ENCODE measurements around the gene RAD18. TPM values are rescaled to one million over a fixed set of nuclear protein-coding genes. Genes with fewer than 3 reads are reported as not detected.
A peak's percentile ranks its signal among the peaks of the same experiment; 100 is the strongest.

The RAD18 gene
- total RNA-seq, 1 donor from 2014 or later, result 14.3 TPM

- DNase-seq (ENCODE audit: low read depth, low spot score), result no peak
Observed at GRCh38 chr3:8900869-8901268, 62.4 kb downstream of the RAD18 start.

GRCh38 chr3:8899876-8900460 is 63.3 kb downstream of the RAD18 start:
- no peak for DNase-seq (ENCODE audit: low read depth, low spot score)

GRCh38 chr3:8895829-8896228 is 67.4 kb downstream of the RAD18 start:
- DNase-seq (ENCODE audit: low read depth, low spot score), result no peak

- no peak for DNase-seq (ENCODE audit: low read depth, low spot score)
Observed at GRCh38 chr3:8893001-8893400, 70.3 kb downstream of the RAD18 start.

- DNase-seq (ENCODE audit: low read depth, low spot score), result no peak
Observed at GRCh38 chr3:8891774-8892173, 71.5 kb downstream of the RAD18 start.

GRCh38 chr3:8891303-8891702 is 72.0 kb downstream of the RAD18 start:
- DNase-seq (ENCODE audit: low read depth, low spot score), result no peak

GRCh38 chr3:8888301-8888915 is 74.9 kb downstream of the RAD18 start:
- DNase-seq (ENCODE audit: low read depth, low spot score), result no peak

GRCh38 chr3:8887435-8888300 is 75.6 kb downstream of the RAD18 start:
- no peak for DNase-seq (ENCODE audit: low read depth, low spot score)

GRCh38 chr3:8886546-8886945 is 76.7 kb downstream of the RAD18 start:
- DNase-seq (ENCODE audit: low read depth, low spot score), result no peak

GRCh38 chr3:8885536-8886316 is 77.5 kb downstream of the RAD18 start:
- DNase-seq (ENCODE audit: low read depth, low spot score), result no peak

- DNase-seq (ENCODE audit: low read depth, low spot score), result no peak
Observed at GRCh38 chr3:8884630-8885290, 78.5 kb downstream of the RAD18 start.

- DNase-seq (ENCODE audit: low read depth, low spot score), result no peak
Observed at GRCh38 chr3:8882642-8883041, 80.6 kb downstream of the RAD18 start.

GRCh38 chr3:8882171-8882593 is 81.1 kb downstream of the RAD18 start:
- no peak for DNase-seq (ENCODE audit: low read depth, low spot score)

GRCh38 chr3:8879347-8879944 is 83.8 kb downstream of the RAD18 start:
- no peak for DNase-seq (ENCODE audit: low read depth, low spot score)

- no peak for DNase-seq (ENCODE audit: low read depth, low spot score)
Observed at GRCh38 chr3:8875836-8876235, 87.4 kb downstream of the RAD18 start.

GRCh38 chr3:8873740-8874139 is 89.5 kb downstream of the RAD18 start:
- no peak for DNase-seq (ENCODE audit: low read depth, low spot score)

GRCh38 chr3:8872261-8872660 is 91.0 kb downstream of the RAD18 start:
- no peak for DNase-seq (ENCODE audit: low read depth, low spot score)

- DNase-seq (ENCODE audit: low read depth, low spot score), result no peak
Observed at GRCh38 chr3:8871306-8871705, 92.0 kb downstream of the RAD18 start.

- no peak for DNase-seq (ENCODE audit: low read depth, low spot score)
Observed at GRCh38 chr3:8870134-8870533, 93.1 kb downstream of the RAD18 start.

- DNase-seq (ENCODE audit: low read depth, low spot score), result peak; percentile 41
Observed at GRCh38 chr3:8869613-8870012, 93.7 kb downstream of the RAD18 start.

- DNase-seq (ENCODE audit: low read depth, low spot score), result no peak
Observed at GRCh38 chr3:8868996-8869395, 94.3 kb downstream of the RAD18 start.
